Heart right ventricle (tissue), 16 donors: ENCODE results near the gene DIS3L2. TPM values are rescaled to one million over a fixed set of nuclear protein-coding genes. Genes with fewer than 3 reads are reported as not detected.
"Not testable (repeated sequence)": the region's sequence is repeated elsewhere in the genome, so short reads cannot be mapped to it uniquely, and the experiment has no call there.

ENCODE experiments used
- ATAC-seq, 8 donors: fragments of 200-7000 bp; cut with Tn5 transposase; one replicate each; pipeline ENCODE4 v1.9.1; 2020; ENCODE audit warnings: mild to moderate bottlenecking in 8 of 8, moderate library complexity in 8 of 8, moderate number of reproducible peaks in 1 of 8
- DNase-seq, 2 donors: peaks; one replicate each; pipeline ENCODE4 v3.0.0-alpha.2; 2020
- H3K27ac ChIP-seq, 10 donors: fragments of 200-600 bp; sonication (generic) in 2 of 10; one replicate each; pipeline versions ENCODE4 v1.5.0 to v1.8.0; 2020 to 2022; ENCODE audit warnings: mild to moderate bottlenecking in 3 of 10
- H3K27me3 ChIP-seq, 7 donors: fragments of 200-600 bp; one replicate each; pipeline ENCODE4 v1.8.0; 2021 to 2022; ENCODE audit warnings: mild to moderate bottlenecking in 2 of 7
- H3K36me3 ChIP-seq, 9 donors: fragments of 200-600 bp; sonication (generic) in 1 of 9; one replicate each; pipeline versions ENCODE4 v1.5.0 to v1.8.0; 2020 to 2022; ENCODE audit warnings: mild to moderate bottlenecking in 2 of 9
- H3K4me1 ChIP-seq, 9 donors: fragments of 200-600 bp; sonication (generic) in 1 of 9; one replicate each; pipeline versions ENCODE4 v1.5.0 to v1.8.0; 2020 to 2022; ENCODE audit warnings: mild to moderate bottlenecking in 4 of 9
- H3K4me3 ChIP-seq, 10 donors: fragments of 200-600 bp; sonication (generic) in 2 of 10; one replicate each; pipeline versions ENCODE4 v1.5.0 to v1.8.0; 2020 to 2022; ENCODE audit warnings: mild to moderate bottlenecking in 7 of 10, moderate library complexity in 2 of 10
- H3K9me3 ChIP-seq, 11 donors: fragments of 200-600 bp in 10 of 11; sonication (generic) in 2 of 11; one replicate each; pipeline versions ENCODE4 v1.5.0 to v1.8.0; 2013 to 2022; ENCODE audit warnings: mild to moderate bottlenecking in 2 of 11, control low read depth in 1 of 11, moderate library complexity in 1 of 11
- CTCF ChIP-seq, 9 donors: fragments of 200-600 bp; sonication (generic) in 2 of 9; IDR thresholded peaks; one replicate each; pipeline versions ENCODE4 v1.5.0 to v1.8.0; 2021 to 2022; ENCODE audit warnings: antibody characterized with exemption in 9 of 9, mild to moderate bottlenecking in 5 of 9, moderate library complexity in 1 of 9
- WGBS, 2 donors: extraction: QIAGEN DNeasy Blood & Tissue Kit; methylation state at CpG; one replicate each; pipeline ENCODE4 v1.1.7; 2013; ENCODE audit warnings: inconsistent platforms in 1 of 2; 5-methylcytosine and 5-hydroxymethylcytosine counted together
- intact Hi-C, 10 donors: fragments of 100-400 bp; cut with DNase I; formaldehyde crosslinking; loops; one replicate each; pipeline versions ENCODE4 v1.11.1 to v1.14.2; 2022
- polyA plus RNA-seq, 2 donors: library from polyadenylated mRNA; stranded (reverse); fragments of 200-250 nt; gene quantifications; one replicate each; pipeline ENCODE4 v1.2.3, GENCODE V29; 2013
- total RNA-seq, 10 donors: library from RNA; stranded (reverse); fragmentation: NEBNext Ultra II Directional in 3 of 10; extraction: Animal tissue kit (Norgen Biotek cat#: 25700) in 3 of 10; gene quantifications; one replicate each; pipeline versions ENCODE4 v1.2.1 to v1.2.4, GENCODE V29; 2021 to 2023
- donor health status: Arrhythmogenic right ventricular cardiomyopathy.
- donor health status: ischemic (EF 13 %, LVEDD 7.1; RV severe dilation, severe dysfunction).
- donor health status: healthy with polysubstance abuse.
- donor health status: DM: no; HTN: yes; CAD: no.
- donor health status: DM: no; HTN: no; CAD: no.
- donor health status: ischemic (EF 25% LVEDD 6.9; RV normal size, moderate dysfunction).
- donor health status: ischemic (EF 25% LVEDD 5.7; RV mildly dilated, moderate dysfunction).
- donor health status: healthy.
- donor health status: DM: yes; HTN: yes; CAD: no.
- donor health status: Ischemic cardiomyopathy.
- donor health status: ischemic (EF 35%, LVEDD 5.7; RV mildly dilated, moderate dysfunction).
- donor health status: nonischemic (EF 11% LVEDD 7.7; RV severe dilation, severe dysfunction).
- donor health status: DM: yes; HTN: yes; CAD: no.
- donor health status: PGD.
- donor health status: ischemic (EF 29% LVEDD 5.4; RV normal size, mild dysfunction).
- donor health status: nonischemic (EF 23%, LVEDD 6.1; RV moderate dilation, normal function).

Gene DIS3L2
- total and polyA plus RNA-seq, 12 donors = 9.5 to 24.5 (median 18.5) TPM

DNA sequence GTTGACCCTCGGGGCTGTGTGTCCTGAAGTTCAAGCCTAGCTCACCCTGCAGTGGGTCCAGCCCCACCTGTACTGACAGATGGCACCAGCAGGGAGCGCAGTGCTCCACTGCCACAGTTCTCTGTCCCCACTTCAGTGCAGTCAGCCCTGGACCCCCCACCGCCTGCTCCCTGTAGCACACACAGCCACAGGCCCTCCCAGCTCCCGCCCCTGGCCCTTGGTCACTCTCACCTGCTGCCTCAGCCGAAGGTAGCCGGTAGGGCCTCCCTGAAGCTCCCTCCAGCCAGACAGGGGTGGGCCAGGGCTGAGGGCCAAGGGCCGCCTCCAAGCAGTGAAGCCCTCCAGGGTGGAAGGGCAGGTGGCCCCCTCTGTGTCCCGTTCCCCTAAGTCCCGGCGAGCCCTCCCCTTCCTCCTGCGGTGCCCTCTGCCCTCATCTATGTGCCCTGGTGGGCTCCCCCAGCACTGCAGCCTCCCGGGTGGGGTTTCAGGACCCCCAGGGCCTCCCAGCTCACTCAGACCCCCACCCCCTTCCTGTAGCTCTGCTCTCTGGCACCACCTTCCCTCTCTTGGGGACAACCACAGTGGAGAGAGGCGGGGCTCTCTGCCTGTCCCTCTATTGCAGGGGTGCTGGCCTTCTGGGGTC, 406.2 kb downstream of the DIS3L2 start:
- Histone ChIP-seq H3K27me3 (peaks cover 0 to 15% (median 12%) of the 10 kb centered on the region in 7 donors), H3K36me3 (no peaks in the 10 kb centered on the region), H3K4me1 (peaks cover 0 to 9% (median 0%) of the 10 kb centered on the region in 9 donors), H3K27ac (no peak overlapping the region), H3K9me3 (no peaks in the 10 kb centered on the region), H3K4me3 (no peak overlapping the region)
- WGBS, 2 donors = 76% methylated on average over 12 to 13 of the region's 13 CpGs
- DNase-seq (no peak), ATAC-seq (no peak)
- intact Hi-C loops = no loop called here
- no peak for TF ChIP-seq CTCF (IDR thresholded peaks at IDR 0.05)

DNA sequence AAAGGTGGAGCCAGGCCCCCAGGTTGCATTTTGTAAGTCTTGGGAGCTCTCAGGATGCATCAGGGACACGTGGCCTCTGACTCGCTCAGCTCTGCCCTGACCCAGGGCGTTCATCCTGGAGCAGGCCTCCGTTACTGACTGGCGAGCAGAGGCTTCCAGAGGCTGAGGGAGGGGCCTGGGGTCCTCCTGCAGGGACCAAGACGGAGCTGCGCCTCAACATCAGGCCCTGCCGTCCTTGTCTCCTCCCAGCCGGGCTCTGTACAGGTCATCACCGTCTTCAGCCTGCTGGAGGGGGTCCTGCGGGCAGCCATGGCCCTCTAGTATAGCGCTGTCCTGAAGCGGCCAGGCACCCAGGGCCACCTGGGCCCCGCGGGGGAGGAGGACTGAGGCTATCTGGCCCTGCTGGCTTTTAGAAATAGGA, 406.8 kb downstream of the DIS3L2 start:
- WGBS, 2 donors = 84 to 86% methylated on average over 15 of the region's 15 CpGs
- intact Hi-C loops = no loop called here

DNA sequence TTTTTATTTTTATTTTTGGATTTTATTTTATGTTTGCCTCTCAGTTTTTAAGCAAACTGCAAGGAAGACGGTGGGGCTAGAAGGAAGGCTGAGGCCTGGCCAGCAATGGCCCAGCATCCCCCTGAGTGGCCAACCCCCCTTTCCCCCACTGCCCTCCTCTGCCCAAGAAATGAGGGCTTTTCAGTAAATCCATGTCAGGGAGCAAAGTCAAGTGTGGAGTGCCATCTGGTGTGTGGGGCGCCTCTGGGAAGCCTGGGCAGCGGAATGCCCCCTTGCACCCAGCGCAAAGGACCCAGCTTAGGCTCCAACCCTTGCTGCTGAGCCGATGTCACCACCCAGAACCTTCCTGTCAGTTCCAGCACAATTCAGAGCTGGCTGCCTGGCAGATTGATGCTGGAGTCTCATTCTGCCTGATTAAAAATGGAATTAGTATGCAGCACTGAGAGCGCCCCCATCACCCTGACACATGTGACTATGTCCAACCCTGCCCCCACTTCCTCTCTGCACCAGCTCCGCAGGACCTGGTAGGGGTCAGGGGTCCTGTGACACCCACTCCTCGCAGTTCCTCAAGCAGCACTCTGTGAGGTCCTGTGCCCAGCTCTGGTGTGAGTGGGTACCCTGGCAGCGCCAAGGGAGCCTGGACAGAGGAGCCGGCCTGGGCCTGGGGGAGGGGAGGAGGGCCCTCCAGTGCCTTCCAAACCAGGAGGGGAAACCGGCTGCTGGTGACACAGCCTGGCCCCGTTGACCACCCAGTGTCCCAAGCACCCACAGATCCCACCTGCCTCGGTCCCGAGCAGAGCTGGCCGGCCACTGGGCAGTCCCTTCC, 407.8 kb downstream of the DIS3L2 start:
- Histone ChIP-seq H3K4me3 (no peak overlapping the region), H3K4me1 (peaks cover 0 to 4% (median 0%) of the 10 kb centered on the region in 9 donors), H3K36me3 (no peaks in the 10 kb centered on the region), H3K27ac (no peak overlapping the region), H3K27me3 (peaks cover 0 to 19% (median 14%) of the 10 kb centered on the region in 7 donors), H3K9me3 (no peaks in the 10 kb centered on the region)
- WGBS, 2 donors = 76 to 79% methylated on average over 14 to 15 of the region's 15 CpGs
- intact Hi-C loops = no loop called here
- ATAC-seq (no peak), DNase-seq (no peak)
- no peak for TF ChIP-seq CTCF (IDR thresholded peaks at IDR 0.05)

More for the DNA sequence above, 406.8 kb downstream of the DIS3L2 start:
- H3K9me3 ChIP-seq = no peaks in the 10 kb centered on the region
- no peak for TF ChIP-seq CTCF (IDR thresholded peaks at IDR 0.05)
- H3K27ac ChIP-seq = no peak overlapping the region
- ATAC-seq (no peak), DNase-seq (no peak)
- H3K4me3 ChIP-seq = no peak overlapping the region
- no peaks in the 10 kb centered on the region for H3K36me3 ChIP-seq
- peaks cover 0 to 15% (median 13%) of the 10 kb centered on the region in 7 donors for H3K27me3 ChIP-seq
- peaks cover 0 to 9% (median 0%) of the 10 kb centered on the region in 9 donors for H3K4me1 ChIP-seq

DNA sequence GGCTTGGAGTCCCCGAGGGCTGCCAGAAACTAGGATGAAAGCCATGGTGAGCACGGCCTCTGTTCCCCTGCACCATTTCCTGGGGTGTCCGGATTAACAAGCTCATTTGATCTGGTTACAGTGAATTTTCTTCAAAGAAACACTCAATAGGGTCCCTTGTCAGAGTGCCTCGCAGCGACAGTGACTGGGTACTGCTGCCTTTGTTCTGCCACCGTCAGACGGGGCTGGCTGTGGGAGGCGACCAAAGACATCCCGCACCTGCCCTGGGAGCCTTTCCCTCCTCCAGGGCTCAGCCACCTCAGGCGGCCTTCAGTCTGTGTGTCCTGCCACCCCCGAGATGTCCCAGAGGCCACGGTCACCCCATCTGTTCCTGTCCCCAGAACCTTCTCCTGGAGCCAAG, 408.5 kb downstream of the DIS3L2 start:
- WGBS, 2 donors = 16 to 36% methylated on average over 8 to 10 of the region's 12 CpGs
- H3K27ac ChIP-seq, H3K9me3 ChIP-seq, H3K4me1 ChIP-seq, H3K4me3 ChIP-seq, H3K36me3 ChIP-seq, intact Hi-C loops, DNase-seq: not testable (repeated sequence)
- peaks cover 0 to 19% (median 14%) of the 10 kb centered on the region in 7 donors for H3K27me3 ChIP-seq
- ATAC-seq = peak in 1 of 8 donors; percentile 19
